Activated CD4-positive, alpha-beta memory T cell treated with anti-CD3 and anti-CD28 coated beads for 36 hours (primary cell): ENCODE results near the gene MALRD1. TPM values are rescaled to one million over a fixed set of nuclear protein-coding genes. Genes with fewer than 3 reads are reported as not detected.

Experiments
- CTCF ChIA-PET: fragments of 350-600 bp; sonication (Branson Sonifier 250); formaldehyde crosslinking; loops from one replicate; lab custom pipeline; 2021; ENCODE audit warnings: antibody characterized with exemption, inconsistent platforms; lab: Charles Lee
- POLR2A ChIA-PET: fragments of 350-600 bp; sonication (Branson Sonifier 250); formaldehyde crosslinking; loops from one replicate; lab custom pipeline; 2021; ENCODE audit warnings: antibody characterized with exemption; lab: Charles Lee
- DNase-seq: peaks from one replicate; pipeline ENCODE4 v3.0.0-alpha.2; 2020
- H3K27ac Mint-ChIP-seq: one replicate; pipeline ENCODE4 v1.8.0; 2021; ENCODE audit warnings: mixed read lengths
- H3K27me3 Mint-ChIP-seq: one replicate; pipeline ENCODE4 v1.8.0; 2021; ENCODE audit warnings: mixed read lengths
- H3K36me3 Mint-ChIP-seq: one replicate; pipeline ENCODE4 v1.8.0; 2021; ENCODE audit warnings: mixed read lengths
- H3K4me1 Mint-ChIP-seq: one replicate; pipeline ENCODE4 v1.8.0; 2021; ENCODE audit warnings: low read depth, mixed read lengths
- H3K4me3 Mint-ChIP-seq: one replicate; pipeline ENCODE4 v1.8.0; 2021; ENCODE audit warnings: mild to moderate bottlenecking, mixed read lengths
- H3K9me3 Mint-ChIP-seq: one replicate; pipeline ENCODE4 v1.8.0; 2021; ENCODE audit warnings: mixed read lengths
- intact Hi-C: fragments of 100-400 bp; cut with micrococcal nuclease; formaldehyde crosslinking; loops from one replicate; pipeline ENCODE4 v1.15.1; 2023
- total RNA-seq, 2 experiments: library from RNA; stranded (reverse); gene quantifications; one replicate each; pipeline ENCODE4 v1.2.3, GENCODE V29; 2021

The MALRD1 gene
- total RNA-seq, 2 experiments from 2014 or later, result not detected

DNA sequence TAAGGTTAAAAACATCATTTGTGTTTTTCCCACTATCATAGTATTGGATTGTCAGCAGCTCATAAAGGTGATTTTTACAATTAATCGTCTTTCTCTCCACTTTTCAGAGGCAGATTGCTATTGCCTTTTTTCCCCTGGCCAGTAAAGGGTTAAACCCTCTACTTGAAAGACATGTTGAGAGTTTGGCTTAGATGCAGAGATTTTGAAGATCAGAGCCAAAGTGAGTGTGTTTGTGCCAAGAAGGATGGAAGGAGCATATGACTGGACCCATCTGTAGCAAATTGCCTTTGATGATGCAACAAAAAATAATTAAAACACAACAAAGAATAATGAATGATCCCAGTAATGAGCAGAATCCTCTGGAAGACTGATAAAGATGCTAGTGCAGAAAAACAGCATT is 373.1 kb downstream of the MALRD1 start:
- Mint-ChIP-seq H3K4me3 (no peak overlapping the region), H3K9me3 (peaks cover 5% of the 10 kb centered on the region), H3K27me3 (no peaks in the 10 kb centered on the region), H3K4me1 (no peaks in the 10 kb centered on the region), H3K36me3 (no peaks in the 10 kb centered on the region), H3K27ac (no peak overlapping the region)
- POLR2A ChIA-PET, result no interaction called here
- intact Hi-C loops, result no loop called here
- DNase-seq, result no peak
- CTCF ChIA-PET, result no interaction called here

DNA sequence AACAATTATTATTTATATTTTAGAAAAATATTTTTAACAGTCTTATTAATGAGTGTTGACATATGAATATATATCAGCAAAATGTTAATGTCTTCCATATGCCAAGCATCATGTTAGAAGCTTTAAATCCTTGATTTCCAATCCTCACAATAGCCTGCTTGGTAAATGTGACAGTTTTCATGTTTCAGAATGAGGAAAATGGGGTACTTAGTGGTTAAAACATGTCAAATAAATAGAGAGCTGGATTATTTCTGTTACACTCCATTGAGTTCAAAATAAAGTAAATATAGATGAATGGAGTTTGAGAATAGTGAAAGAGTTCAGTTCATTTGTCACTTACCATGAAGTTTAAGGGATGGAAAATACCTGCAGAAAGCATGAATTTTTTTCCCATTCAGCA is 377.4 kb downstream of the MALRD1 start:
- H3K27ac Mint-ChIP-seq, result no peak overlapping the region
- ChIA-PET POLR2A (no interaction called here), CTCF (no interaction called here)
- no peak for DNase-seq
- H3K36me3 Mint-ChIP-seq, result no peaks in the 10 kb centered on the region
- H3K27me3 Mint-ChIP-seq, result no peaks in the 10 kb centered on the region
- no peaks in the 10 kb centered on the region for H3K4me1 Mint-ChIP-seq
- intact Hi-C loops, result no loop called here
- no peak overlapping the region for H3K4me3 Mint-ChIP-seq
- peaks cover 8% of the 10 kb centered on the region for H3K9me3 Mint-ChIP-seq

DNA sequence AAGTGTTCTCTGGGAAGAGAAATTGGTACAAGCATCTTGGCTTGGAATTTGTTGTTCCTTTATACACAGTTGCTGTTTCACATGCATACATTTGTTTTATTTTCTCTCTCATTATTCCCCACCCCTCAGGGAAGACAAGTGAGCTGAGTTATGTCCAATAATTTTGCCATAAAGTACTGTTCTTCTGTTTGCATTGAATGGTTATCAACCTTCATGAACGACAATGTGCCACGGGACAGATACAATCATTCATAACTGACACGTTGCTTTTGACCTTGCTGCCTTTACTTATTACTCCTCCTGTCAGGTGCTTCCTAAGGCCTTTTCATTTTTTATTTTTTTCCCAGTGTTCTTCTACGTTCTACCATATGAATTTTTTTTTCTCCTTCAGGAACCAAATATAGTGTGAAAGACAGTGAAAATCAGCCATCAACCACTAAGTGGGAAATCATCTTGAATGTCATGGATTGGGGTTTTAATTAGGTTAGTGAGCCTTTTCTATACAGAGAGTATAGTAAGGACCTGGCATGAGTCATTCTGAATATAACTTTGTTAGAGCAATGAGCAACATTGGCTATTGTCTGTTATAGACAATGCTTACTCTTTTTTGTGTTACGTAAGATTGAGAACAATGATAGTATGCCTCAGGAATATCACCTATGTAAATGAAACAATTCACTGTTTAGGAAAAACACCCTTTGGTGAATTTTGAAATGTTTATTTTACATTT is 383.2 kb downstream of the MALRD1 start:
- Mint-ChIP-seq H3K36me3 (no peaks in the 10 kb centered on the region), H3K27ac (no peak overlapping the region), H3K9me3 (peaks cover 9% of the 10 kb centered on the region), H3K27me3 (no peaks in the 10 kb centered on the region), H3K4me1 (no peaks in the 10 kb centered on the region), H3K4me3 (no peak overlapping the region)
- no peak for DNase-seq
- intact Hi-C loops, result no loop called here
- CTCF ChIA-PET, result no interaction called here
- POLR2A ChIA-PET, result no interaction called here

DNA sequence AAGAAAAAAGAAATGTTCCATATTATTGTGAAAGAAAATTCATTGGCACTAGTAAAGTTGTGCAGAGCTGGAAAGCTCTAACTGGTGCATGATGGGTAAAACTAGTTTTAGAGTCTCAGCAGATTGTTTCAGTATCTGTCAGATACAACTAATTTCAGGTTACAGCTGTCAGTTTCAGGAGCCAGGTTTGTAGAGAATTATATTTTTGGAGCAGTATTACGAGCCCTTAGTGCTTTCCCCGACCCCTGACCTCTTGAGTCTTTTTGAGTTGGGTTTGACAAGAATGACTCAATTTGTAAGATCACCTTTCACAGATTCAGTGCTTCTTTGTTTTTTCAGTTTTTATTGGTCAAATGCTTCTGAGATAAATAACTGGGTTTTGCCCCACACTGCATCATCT is 401.3 kb downstream of the MALRD1 start:
- intact Hi-C loops, result no loop called here
- H3K4me1 Mint-ChIP-seq, result no peaks in the 10 kb centered on the region
- no peaks in the 10 kb centered on the region for H3K36me3 Mint-ChIP-seq
- ChIA-PET CTCF (no interaction called here), POLR2A (no interaction called here)
- H3K4me3 Mint-ChIP-seq, result no peak overlapping the region
- no peak overlapping the region for H3K27ac Mint-ChIP-seq
- H3K9me3 Mint-ChIP-seq, result peaks cover 8% of the 10 kb centered on the region
- DNase-seq, result no peak
- H3K27me3 Mint-ChIP-seq, result no peaks in the 10 kb centered on the region

DNA sequence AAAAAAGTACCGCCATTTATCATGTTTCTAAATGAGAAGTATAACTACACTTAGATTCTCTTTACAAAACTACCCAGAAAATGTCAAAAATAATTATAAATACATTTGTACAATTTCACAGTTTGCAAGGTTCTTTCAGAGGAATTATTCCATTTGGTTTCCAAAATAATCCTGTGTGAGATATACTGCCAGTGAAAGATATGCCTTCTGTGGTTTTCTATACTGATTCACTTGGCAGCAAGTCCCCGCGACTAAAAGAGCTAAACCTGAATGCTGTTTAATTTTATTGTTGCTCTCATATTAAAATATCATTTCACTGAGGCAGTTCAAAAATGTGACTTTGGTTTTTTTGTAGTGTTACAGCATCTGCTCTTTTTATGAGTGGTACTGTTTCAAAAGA is 402.8 kb downstream of the MALRD1 start:
- intact Hi-C loops, result no loop called here
- H3K36me3 Mint-ChIP-seq, result no peaks in the 10 kb centered on the region
- ChIA-PET POLR2A (no interaction called here), CTCF (no interaction called here)
- no peak overlapping the region for H3K4me3 Mint-ChIP-seq
- no peaks in the 10 kb centered on the region for H3K27me3 Mint-ChIP-seq
- no peak for DNase-seq
- H3K27ac Mint-ChIP-seq, result no peak overlapping the region
- no peaks in the 10 kb centered on the region for H3K4me1 Mint-ChIP-seq
- H3K9me3 Mint-ChIP-seq, result peaks cover 8% of the 10 kb centered on the region

DNA sequence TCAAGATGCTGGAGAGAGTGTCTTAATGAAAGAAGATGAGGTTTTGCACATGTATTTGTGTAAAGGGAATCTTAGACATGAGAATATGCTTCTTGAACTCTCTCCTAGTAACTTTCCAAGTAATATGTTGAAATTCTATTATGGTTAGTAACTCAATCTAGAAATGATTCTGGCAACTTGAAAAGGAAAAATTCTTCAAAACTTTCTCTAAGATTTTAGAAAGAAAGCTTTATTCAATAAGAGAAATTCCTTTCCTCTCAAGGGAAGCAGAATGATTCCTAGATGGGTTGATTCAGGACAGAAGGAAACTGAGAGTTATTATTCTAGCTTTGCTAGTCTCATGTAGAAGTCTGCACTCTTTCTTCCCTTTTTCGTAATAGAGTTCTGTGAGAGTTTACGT is 403.3 kb downstream of the MALRD1 start:
- Mint-ChIP-seq H3K4me3 (no peak overlapping the region), H3K4me1 (no peaks in the 10 kb centered on the region), H3K27ac (no peak overlapping the region), H3K36me3 (no peaks in the 10 kb centered on the region), H3K9me3 (peaks cover 8% of the 10 kb centered on the region), H3K27me3 (no peaks in the 10 kb centered on the region)
- intact Hi-C loops, result no loop called here
- ChIA-PET CTCF (no interaction called here), POLR2A (no interaction called here)
- no peak for DNase-seq

DNA sequence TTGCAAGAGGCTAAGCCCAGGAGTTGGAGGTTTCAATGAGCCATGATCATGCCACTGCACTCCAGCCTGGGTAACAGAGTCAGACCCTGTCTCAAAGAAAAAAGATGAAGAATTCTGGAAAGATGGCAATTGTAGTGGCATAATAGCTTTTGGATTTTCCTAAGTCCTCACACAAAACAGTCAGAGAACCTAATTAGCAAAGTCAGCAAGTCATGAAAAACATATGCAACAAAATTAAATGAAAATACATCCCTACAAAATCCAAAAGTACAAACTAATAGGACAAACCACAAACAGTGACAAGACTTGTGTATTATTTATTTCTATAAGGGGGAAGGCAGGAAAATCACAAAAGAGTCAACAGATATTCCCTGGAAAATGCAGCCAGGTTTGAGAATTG is 405.4 kb downstream of the MALRD1 start:
- no peak overlapping the region for H3K4me3 Mint-ChIP-seq
- H3K4me1 Mint-ChIP-seq, result no peaks in the 10 kb centered on the region
- intact Hi-C loops, result no loop called here
- CTCF ChIA-PET, result no interaction called here
- POLR2A ChIA-PET, result no interaction called here
- H3K27me3 Mint-ChIP-seq, result no peaks in the 10 kb centered on the region
- H3K27ac Mint-ChIP-seq, result no peak overlapping the region
- peaks cover 8% of the 10 kb centered on the region for H3K9me3 Mint-ChIP-seq
- H3K36me3 Mint-ChIP-seq, result no peaks in the 10 kb centered on the region
- DNase-seq, result no peak

DNA sequence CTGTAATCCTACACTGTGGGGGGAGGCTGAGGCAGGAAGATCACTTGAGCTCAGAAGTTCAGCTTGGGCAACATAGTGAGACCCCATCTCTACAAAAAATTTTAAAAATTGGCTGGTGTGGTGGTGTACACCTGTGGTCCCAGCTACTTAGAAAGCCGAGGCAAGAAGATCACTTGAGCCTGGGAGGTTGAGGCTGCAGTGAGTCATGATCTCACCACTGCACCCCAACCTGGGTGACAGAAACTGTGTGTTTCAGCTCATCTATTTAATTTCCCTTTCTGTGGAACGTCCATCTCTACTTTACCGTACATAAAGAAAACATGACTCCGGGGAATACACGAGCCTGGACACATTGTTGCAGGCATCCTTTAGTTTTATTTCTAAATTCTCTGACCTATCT is 413.0 kb downstream of the MALRD1 start:
- ChIA-PET POLR2A (no interaction called here), CTCF (no interaction called here)
- Mint-ChIP-seq H3K9me3 (peaks cover 11% of the 10 kb centered on the region), H3K36me3 (no peaks in the 10 kb centered on the region), H3K4me3 (no peak overlapping the region), H3K27ac (no peak overlapping the region), H3K27me3 (no peaks in the 10 kb centered on the region), H3K4me1 (no peaks in the 10 kb centered on the region)
- no peak for DNase-seq
- intact Hi-C loops, result no loop called here

DNA sequence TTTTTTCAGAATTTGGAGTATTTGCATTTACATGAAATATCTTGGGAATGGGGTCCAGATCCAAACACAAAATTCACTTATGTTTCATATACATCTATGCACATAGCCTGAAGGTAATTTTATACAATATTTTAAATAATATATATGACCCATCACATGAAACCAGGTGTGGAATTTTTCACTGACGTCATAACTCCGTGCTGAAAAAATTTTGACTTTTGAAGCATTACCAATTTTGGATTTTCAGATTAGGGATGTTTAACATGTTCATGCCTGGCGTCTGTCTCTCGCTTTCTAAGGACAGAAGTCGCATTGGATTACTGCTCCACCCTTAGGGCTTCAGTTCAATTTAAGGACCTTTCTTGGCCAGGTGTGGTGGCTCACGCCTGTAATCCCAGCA is 418.1 kb downstream of the MALRD1 start:
- H3K27me3 Mint-ChIP-seq, result no peaks in the 10 kb centered on the region
- no peaks in the 10 kb centered on the region for H3K36me3 Mint-ChIP-seq
- ChIA-PET CTCF (no interaction called here), POLR2A (no interaction called here)
- peaks cover 15% of the 10 kb centered on the region for H3K9me3 Mint-ChIP-seq
- DNase-seq, result no peak
- no peak overlapping the region for H3K4me3 Mint-ChIP-seq
- H3K4me1 Mint-ChIP-seq, result no peaks in the 10 kb centered on the region
- H3K27ac Mint-ChIP-seq, result no peak overlapping the region
- intact Hi-C loops, result no loop called here

DNA sequence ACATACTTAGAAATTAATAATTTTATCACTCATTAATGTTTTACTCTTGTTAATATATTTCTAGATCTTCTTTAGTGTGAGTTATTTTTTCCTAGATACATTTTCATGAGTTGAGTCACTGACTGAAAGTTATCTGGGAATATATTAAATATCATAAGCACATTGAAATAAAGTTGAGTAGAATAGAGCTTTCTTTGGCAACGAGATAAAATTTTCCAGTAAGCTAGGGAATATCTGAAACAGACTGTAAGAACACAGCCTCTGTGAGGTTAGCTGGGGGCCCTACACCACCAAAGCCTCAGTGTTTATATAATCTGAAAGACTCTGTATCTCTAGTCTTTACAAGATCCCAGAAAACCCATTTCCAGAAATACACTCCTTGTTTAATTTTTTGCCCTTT is 419.8 kb downstream of the MALRD1 start:
- H3K4me1 Mint-ChIP-seq, result no peaks in the 10 kb centered on the region
- H3K4me3 Mint-ChIP-seq, result no peak overlapping the region
- H3K27ac Mint-ChIP-seq, result no peak overlapping the region
- intact Hi-C loops, result no loop called here
- CTCF ChIA-PET, result no interaction called here
- no peak for DNase-seq
- POLR2A ChIA-PET, result no interaction called here
- H3K27me3 Mint-ChIP-seq, result no peaks in the 10 kb centered on the region
- peaks cover 12% of the 10 kb centered on the region for H3K9me3 Mint-ChIP-seq
- H3K36me3 Mint-ChIP-seq, result no peaks in the 10 kb centered on the region

DNA sequence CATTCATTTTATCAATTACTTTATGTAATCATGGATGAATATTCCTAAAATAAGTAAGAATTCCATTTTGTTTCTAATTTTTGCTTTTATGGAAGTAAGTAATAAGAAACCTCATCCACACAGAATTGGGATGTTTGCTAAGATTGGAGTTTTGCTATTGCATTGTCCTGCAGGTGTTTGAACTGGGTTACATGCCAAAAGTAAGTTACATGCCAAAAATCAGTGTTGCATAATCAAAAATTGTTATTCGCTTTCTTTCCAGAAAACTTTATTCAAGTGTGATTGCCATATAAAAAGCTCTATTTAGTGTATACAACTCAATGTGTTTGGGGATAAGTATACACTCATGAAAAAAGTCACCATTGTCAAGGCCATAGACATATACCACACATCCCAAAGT is 420.9 kb downstream of the MALRD1 start:
- intact Hi-C loops, result no loop called here
- peaks cover 15% of the 10 kb centered on the region for H3K9me3 Mint-ChIP-seq

DNA sequence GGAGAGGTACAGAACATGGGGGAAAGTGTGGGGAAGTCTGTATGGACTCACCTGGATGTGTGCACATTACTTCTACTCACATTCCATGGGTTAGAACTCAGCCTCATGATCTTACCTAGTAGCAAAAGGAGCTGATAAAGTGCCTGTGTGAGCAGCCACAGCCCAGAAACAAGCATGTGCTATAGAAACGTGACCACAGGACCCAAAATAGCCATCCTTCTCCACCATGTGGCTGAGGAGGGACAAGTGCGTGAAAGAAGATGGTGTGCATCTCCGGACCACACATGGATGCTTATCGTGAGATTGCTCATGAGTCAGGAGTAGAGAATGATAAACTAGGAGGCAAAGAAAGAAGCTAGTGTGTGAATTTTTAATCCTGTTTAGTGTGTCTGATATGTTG is 431.3 kb downstream of the MALRD1 start:
- Mint-ChIP-seq H3K4me3 (no peak overlapping the region), H3K4me1 (no peaks in the 10 kb centered on the region), H3K9me3 (peaks cover 7% of the 10 kb centered on the region), H3K27me3 (no peaks in the 10 kb centered on the region), H3K27ac (no peak overlapping the region), H3K36me3 (no peaks in the 10 kb centered on the region)
- no peak for DNase-seq
- ChIA-PET POLR2A (no interaction called here), CTCF (no interaction called here)
- intact Hi-C loops, result no loop called here

More for the DNA sequence above, 420.9 kb downstream of the MALRD1 start:
- ChIA-PET CTCF (no interaction called here), POLR2A (no interaction called here)
- H3K4me3 Mint-ChIP-seq, result no peak overlapping the region
- no peaks in the 10 kb centered on the region for H3K4me1 Mint-ChIP-seq
- H3K27me3 Mint-ChIP-seq, result no peaks in the 10 kb centered on the region
- DNase-seq, result no peak
- no peaks in the 10 kb centered on the region for H3K36me3 Mint-ChIP-seq
- no peak overlapping the region for H3K27ac Mint-ChIP-seq

DNA sequence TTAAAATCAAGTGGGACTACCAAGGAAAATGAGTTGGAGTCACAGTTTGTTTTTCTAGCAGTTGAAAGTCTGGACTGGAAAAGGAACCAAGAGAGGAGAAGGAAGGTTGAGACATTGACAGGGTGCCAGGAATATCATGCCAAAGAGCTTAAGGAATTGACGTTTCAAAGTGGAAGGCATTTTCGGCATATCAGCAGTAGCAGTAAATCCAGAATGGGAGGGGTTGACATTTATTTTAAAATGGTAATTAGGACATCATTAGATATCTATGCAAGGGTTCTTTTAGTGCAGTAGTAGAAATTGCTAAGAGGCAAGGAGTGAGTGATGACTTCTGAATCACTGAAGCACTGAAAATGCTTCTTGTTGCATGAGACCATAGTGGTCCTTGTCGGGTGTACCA is 431.8 kb downstream of the MALRD1 start:
- peaks cover 9% of the 10 kb centered on the region for H3K9me3 Mint-ChIP-seq
- no peak overlapping the region for H3K4me3 Mint-ChIP-seq
- no peaks in the 10 kb centered on the region for H3K4me1 Mint-ChIP-seq
- ChIA-PET CTCF (no interaction called here), POLR2A (no interaction called here)
- no peaks in the 10 kb centered on the region for H3K36me3 Mint-ChIP-seq
- no peak overlapping the region for H3K27ac Mint-ChIP-seq
- H3K27me3 Mint-ChIP-seq, result no peaks in the 10 kb centered on the region
- DNase-seq, result no peak
- intact Hi-C loops, result no loop called here
